ENCODE data around the gene CEP55. TPM values are rescaled to one million over a fixed set of nuclear protein-coding genes. Genes with fewer than 3 reads are reported as not detected.
A peak's percentile ranks its signal among the peaks of the same experiment; 100 is the strongest.

Gene CEP55
- total and polyA plus RNA-seq, 2 of the 8 experiments (the other 6 are each of a cell fraction or from before 2014, with no cell fraction given), result 7.0 to 19.6 TPM

DNA sequence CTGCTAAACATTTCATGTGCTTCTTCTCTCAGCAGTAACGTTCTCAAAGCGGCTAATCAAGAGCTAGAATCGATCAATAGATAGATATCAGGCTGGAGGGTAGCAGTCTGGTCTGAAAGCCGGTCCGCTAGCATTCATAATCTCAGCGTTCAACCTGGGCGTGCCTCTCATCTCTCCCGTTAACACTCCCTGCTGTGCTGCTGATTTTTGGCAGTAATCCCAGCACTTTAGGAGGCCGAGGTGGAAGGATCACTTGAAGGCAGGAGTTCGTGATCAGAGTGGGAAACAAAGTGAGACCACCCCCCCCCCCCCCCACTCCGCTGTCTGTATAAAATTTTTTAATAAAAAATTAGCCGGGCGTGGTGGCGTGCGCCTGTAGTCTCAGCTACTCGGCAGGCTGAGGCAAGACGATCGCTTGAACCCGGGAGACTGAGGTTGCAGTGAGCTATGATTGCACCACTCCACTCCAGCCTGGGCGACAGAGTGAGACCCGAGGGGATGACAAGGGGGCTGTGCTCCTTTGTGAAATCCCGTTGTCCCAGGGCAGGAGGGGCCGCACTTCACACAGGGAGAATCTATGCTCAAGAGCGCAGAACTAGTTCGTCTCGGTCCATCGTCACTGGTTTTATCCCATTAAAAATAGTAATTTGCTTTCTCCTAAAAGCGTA, 624 bp upstream of the CEP55 start:
- TF ChIP-seq GABPA (IDR thresholded peaks at IDR 0.05; ENCODE audit: borderline replicate concordance, insufficient read depth, low read length), result no peak
- peak; percentile 25 for TF ChIP-seq KDM4A (IDR thresholded peaks at IDR 0.05; ENCODE audit: low read depth, low read length, severe bottlenecking)
- 0 out of 2 replicates have a peak, but pooled peaks have one; percentile 2 for TF ChIP-seq RBBP5 (IDR thresholded peaks at IDR 0.05; ENCODE audit: borderline replicate concordance, low read depth, low read length)
- TF ChIP-seq SAP30 (IDR thresholded peaks at IDR 0.05; ENCODE audit: insufficient read depth, insufficient replicate concordance, low read length), result peak; percentile 33
- TF ChIP-seq YY1 (IDR thresholded peaks at IDR 0.05; ENCODE audit: low read depth, low read length), result no peak
- Histone ChIP-seq H4K8ac (ENCODE audit: extremely low read depth, insufficient read depth, low read length) (no peak overlapping the region), H3K9ac (replicated peaks in 1 of 4; ENCODE audit: extremely low read depth in 1 of 4, low read depth in 3 of 4, low read length in 3 of 4) (peak overlapping the region in 3 of 4 experiments; percentile 31 to 64 (median 44); a peak in 3 of 7 replicates), H3K27ac (ENCODE audit: low read depth, low read length) (no peak overlapping the region), H2BK15ac (ENCODE audit: low read length) (no peak overlapping the region), H2BK12ac (ENCODE audit: low read depth, low read length) (no peak overlapping the region), H3K36me3 (ENCODE audit: control insufficient read depth in 2 of 4, insufficient read depth in 4 of 4, low read length in 3 of 4) (peaks cover 0 to 7% (median 0%) of the 10 kb centered on the region in 4 experiments; a peak in 1 of 8 replicates), H3K23ac (ENCODE audit: insufficient read length) (no peak overlapping the region), H3K23me2 (ENCODE audit: low read depth, low read length) (peaks cover 9% of the 10 kb centered on the region; the same call in 1 of the 2 replicates), H3K9me3 (ENCODE audit: insufficient read depth in 2 of 2, low read depth in 1 of 2, low read length in 1 of 2) (no peaks in the 10 kb centered on the region), H3K79me2 (ENCODE audit: control insufficient read depth in 1 of 2, insufficient read depth in 2 of 2, low read length in 2 of 2) (peaks cover 0 to 13% of the 10 kb centered on the region in 2 experiments; a peak in 1 of 4 replicates), H3K14ac (ENCODE audit: insufficient read length) (no peak overlapping the region), H2BK20ac (ENCODE audit: low read length) (no peak overlapping the region), H3K4me2 (ENCODE audit: insufficient read depth in 1 of 2, low read depth in 2 of 2, low read length in 2 of 2) (peak overlapping the region; percentile 91 to 95), H2BK120ac (replicated peaks; ENCODE audit: low read depth, low read length) (no peak overlapping the region), H2AK5ac (ENCODE audit: low read depth, low read length) (no peak overlapping the region), H4K20me1 (replicated peaks in 1 of 2; ENCODE audit: control insufficient read depth in 1 of 2, insufficient read depth in 2 of 2, low read length in 2 of 2) (no peaks in the 10 kb centered on the region), H4K91ac (replicated peaks; ENCODE audit: insufficient read length, low read length) (no peak overlapping the region), H3K18ac (ENCODE audit: extremely low read depth, low read length) (0 out of 2 replicates have a peak overlapping the region, but pooled peaks have one; percentile 4), H3K27me3 (replicated peaks in 1 of 4; ENCODE audit: control insufficient read depth in 3 of 4, extremely low read depth in 1 of 4, insufficient read depth in 3 of 4, low read length in 3 of 4) (peaks cover 0 to 2% (median 0%) of the 10 kb centered on the region in 4 experiments; a peak in 2 of 7 replicates), H3K4me3 (ENCODE audit: extremely low read depth in 1 of 4, insufficient read depth in 2 of 4, low read depth in 3 of 4, low read length in 4 of 4) (peak overlapping the region; percentile 73 to 79 (median 77)), H2AFZ (ENCODE audit: low read length) (peak overlapping the region; percentile 92; the same call in 1 of the 2 replicates), H3K79me1 (ENCODE audit: low read depth, low read length) (no peaks in the 10 kb centered on the region), H3K56ac (replicated peaks; ENCODE audit: insufficient read length, low read depth, low read length) (no peak overlapping the region), H3K4me1 (replicated peaks in 1 of 4; ENCODE audit: control insufficient read depth in 3 of 4, insufficient read depth in 4 of 4, low read length in 3 of 4) (no peaks in the 10 kb centered on the region; a peak in 1 of 7 replicates), H2BK5ac (ENCODE audit: low read depth, low read length) (no peak overlapping the region), H4K5ac (ENCODE audit: insufficient read length, low read depth, low read length) (no peak overlapping the region), H3K4ac (replicated peaks; ENCODE audit: insufficient read length, low read depth, low read length) (no peak overlapping the region)
- CTCF ChIA-PET (ENCODE audit: partially characterized antibody), result interaction anchor here (0.6 to 3.0 kb wide), 14 partner anchors 8 to 436 kb away, joined by 3 to 24 read pairs (median 3); partner anchors contain the start of gene MYOF
- 7% methylated on average over 28 of the region's 28 CpGs; no CpG with 5 or more reads in 1 of the 2 experiments for WGBS, 2 experiments (ENCODE audit: extremely low coverage in 1 of 2, insufficient coverage in 1 of 2, insufficient read length in 1 of 2, insufficient replicate concordance in 2 of 2, low coverage in 1 of 2, low lambda C conversion rate in 2 of 2, missing lambda C conversion rate in 1 of 2)
- FAIRE-seq (no peak), DNase-seq (ENCODE audit: low read depth in 1 of 2, low spot score in 2 of 2) (no peak)
- POLR2A ChIA-PET (ENCODE audit: partially characterized antibody), result interaction anchor here (0.7 to 1.2 kb wide), 3 partner anchors 13 to 30 kb away, joined by 4 read pairs; no protein-coding TSS in a partner anchor

Measured in H1 (cell line).